Amniotic epithelial cell (primary cell): ENCODE measurements around the gene HSD17B13.
A peak's percentile ranks its signal among the peaks of the same experiment; 100 is the strongest.

Source experiments
- DNase-seq: peaks from one replicate; pipeline ENCODE4 v3.0.0-alpha.2; 2010; ENCODE audit warnings: low read depth

Gene HSD17B13

DNA sequence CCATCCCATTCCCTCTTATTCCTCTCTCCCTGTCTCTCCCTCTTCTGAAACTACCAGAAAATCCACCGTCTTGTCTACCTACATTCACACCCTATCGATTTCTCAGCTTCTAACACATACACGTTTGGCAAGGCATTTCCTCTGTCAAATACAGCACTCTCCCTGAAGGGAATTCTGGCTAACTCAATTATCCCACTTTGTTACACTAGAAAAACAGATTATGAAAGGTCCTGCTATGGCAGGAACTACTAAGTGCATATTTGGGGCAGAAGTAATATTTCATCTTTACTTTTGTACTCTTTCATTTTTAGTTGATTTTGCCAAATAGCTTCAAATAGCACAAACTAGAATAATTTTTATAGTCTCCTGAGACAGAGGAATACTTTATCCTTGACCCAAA is 55.7 kb downstream of the HSD17B13 start:
- no peak for DNase-seq

DNA sequence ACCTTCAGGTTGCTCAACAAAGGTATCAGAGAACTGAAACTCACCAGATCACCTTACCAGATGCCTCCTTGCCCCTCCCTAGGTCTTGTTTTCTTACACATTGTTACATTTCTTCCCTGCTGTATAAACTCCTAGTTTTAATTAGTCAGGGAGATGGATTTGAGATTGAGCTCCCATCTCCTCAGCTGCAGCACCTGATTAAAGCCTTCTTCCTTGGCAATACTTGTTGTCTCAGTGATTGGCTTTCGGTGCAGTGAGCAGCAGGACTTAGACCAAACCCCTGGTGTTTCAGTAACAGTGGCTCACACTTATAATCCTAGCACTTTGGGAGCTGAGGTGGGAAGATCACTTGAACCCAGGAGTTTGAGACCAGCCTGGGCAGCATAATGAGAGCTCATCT is 59.8 kb downstream of the HSD17B13 start:
- no peak for DNase-seq

DNA sequence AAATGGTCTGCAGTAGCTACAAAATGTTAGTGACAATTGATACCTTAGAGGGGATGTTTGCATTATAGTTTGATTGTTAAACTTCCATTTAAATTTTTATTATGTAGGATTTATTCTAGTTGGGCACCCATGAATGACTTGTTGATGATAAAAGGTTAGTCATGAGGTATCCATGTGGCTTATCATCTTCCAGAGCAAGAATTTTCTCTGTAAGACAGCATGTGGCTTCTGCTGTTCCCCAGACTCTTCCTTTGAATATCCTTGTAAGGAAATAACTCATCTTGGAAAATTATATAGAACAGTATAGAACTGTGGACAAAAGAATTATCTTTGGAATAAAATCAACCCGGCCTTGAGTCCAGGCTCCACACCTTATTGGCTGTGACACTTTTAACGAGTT is 62.2 kb downstream of the HSD17B13 start:
- DNase-seq = peak; percentile 39

DNA sequence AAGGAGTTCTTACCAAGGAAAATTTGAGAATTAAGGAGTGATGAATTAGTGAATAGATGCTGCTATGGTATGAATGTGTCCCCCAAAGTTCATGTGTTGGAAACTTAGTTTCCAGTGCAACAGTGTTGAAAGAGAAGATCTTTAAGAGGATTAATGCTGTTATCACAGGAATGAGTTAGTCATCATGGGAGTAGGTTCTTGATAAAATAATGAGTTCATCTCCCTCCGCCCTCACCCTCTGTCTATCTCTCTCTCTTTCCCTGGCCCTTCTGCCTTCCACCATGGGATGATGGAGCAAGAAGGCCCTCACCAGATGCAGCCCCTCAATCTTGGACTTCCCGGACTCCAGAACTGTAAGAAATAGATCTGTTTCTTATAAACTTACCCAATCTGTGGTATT is 64.0 kb downstream of the HSD17B13 start:
- DNase-seq = peak; percentile 81

DNA sequence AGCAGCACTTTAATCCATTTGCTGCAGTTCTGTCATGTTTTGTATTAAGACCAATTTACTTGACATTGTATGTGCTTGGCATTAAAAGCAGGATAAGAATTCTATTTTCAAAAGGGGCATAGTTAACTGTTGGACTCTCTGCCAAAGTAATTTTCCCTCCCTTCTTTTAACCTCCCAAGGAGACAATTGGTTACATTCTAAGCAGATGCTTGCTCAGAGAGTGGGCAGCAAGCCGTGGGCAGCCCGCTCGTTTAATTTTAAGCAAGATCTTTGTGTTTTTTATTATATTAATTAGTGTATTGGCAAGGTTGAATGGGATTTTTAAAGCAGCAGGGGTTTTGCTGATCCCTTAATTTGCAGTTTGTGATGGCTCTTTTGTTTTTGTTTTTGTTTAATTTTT is 65.2 kb downstream of the HSD17B13 start:
- no peak for DNase-seq

DNA sequence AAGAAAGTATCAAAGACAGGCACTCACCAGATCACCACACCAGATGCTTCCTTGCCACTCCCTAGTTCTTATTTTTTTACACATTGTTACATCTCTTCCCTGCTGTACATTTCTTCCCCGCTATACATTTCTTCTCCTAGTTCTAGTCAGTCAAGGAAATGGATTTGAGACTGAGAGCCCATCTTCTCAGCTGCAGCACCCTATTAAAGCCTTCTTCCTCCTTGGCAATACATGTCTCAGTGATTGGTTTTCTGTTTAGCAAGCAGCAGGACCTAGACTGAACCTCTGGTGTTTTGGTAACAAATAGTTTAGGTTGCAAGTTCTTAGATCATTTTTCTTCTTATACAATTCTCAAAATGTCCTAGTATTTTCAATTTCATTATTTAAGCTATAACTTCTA is 66.9 kb downstream of the HSD17B13 start:
- DNase-seq = no peak
